ENCODE measurements around the gene DENND1A.

DNA sequence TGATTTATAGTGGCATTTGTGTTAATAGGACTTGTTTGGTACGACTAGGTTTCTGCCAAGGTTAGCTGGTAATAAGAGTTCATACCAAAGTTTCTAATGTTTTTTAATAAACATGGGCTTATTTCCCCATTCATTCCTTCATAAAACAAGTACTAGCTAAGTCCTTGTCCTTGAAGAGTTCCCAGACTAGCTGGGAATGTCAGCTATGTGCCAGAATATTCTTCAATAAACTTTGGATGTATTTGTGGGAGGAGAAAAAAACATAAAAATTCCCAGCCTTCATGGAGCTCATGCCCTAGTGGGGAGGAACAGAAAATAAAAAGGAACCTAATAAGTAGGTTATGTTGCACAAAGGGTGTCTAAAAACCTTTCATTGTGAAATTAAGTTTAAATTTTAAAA, 176.9 kb downstream of the DENND1A start:
- TF ChIP-seq, protein P1, sequence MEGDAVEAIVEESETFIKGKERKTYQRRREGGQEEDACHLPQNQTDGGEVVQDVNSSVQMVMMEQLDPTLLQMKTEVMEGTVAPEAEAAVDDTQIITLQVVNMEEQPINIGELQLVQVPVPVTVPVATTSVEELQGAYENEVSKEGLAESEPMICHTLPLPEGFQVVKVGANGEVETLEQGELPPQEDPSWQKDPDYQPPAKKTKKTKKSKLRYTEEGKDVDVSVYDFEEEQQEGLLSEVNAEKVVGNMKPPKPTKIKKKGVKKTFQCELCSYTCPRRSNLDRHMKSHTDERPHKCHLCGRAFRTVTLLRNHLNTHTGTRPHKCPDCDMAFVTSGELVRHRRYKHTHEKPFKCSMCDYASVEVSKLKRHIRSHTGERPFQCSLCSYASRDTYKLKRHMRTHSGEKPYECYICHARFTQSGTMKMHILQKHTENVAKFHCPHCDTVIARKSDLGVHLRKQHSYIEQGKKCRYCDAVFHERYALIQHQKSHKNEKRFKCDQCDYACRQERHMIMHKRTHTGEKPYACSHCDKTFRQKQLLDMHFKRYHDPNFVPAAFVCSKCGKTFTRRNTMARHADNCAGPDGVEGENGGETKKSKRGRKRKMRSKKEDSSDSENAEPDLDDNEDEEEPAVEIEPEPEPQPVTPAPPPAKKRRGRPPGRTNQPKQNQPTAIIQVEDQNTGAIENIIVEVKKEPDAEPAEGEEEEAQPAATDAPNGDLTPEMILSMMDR (conservative IDR thresholded peaks at IDR 0.05; ENCODE audit: low read depth in 2 of 2): no peak
- TF ChIP-seq, protein P2, sequence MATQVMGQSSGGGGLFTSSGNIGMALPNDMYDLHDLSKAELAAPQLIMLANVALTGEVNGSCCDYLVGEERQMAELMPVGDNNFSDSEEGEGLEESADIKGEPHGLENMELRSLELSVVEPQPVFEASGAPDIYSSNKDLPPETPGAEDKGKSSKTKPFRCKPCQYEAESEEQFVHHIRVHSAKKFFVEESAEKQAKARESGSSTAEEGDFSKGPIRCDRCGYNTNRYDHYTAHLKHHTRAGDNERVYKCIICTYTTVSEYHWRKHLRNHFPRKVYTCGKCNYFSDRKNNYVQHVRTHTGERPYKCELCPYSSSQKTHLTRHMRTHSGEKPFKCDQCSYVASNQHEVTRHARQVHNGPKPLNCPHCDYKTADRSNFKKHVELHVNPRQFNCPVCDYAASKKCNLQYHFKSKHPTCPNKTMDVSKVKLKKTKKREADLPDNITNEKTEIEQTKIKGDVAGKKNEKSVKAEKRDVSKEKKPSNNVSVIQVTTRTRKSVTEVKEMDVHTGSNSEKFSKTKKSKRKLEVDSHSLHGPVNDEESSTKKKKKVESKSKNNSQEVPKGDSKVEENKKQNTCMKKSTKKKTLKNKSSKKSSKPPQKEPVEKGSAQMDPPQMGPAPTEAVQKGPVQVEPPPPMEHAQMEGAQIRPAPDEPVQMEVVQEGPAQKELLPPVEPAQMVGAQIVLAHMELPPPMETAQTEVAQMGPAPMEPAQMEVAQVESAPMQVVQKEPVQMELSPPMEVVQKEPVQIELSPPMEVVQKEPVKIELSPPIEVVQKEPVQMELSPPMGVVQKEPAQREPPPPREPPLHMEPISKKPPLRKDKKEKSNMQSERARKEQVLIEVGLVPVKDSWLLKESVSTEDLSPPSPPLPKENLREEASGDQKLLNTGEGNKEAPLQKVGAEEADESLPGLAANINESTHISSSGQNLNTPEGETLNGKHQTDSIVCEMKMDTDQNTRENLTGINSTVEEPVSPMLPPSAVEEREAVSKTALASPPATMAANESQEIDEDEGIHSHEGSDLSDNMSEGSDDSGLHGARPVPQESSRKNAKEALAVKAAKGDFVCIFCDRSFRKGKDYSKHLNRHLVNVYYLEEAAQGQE (IDR thresholded peaks at IDR 0.05; ENCODE audit: unreplicated experiment): no peak
- TF ChIP-seq EZH2phosphoT487 (IDR thresholded peaks at IDR 0.05; ENCODE audit: unreplicated experiment) (no peak), EZH2 (IDR thresholded peaks at IDR 0.05; ENCODE audit: low read depth, unreplicated experiment) (no peak), POLR2AphosphoS5 (IDR thresholded peaks at IDR 0.05; ENCODE audit: low read depth) (no peak), CREB1 (CRISPR knock-in tag; IDR thresholded peaks at IDR 0.05; ENCODE audit: low read depth) (no peak)
